Measurements from ENCODE around the gene SPTBN5. TPM values are rescaled to one million over a fixed set of nuclear protein-coding genes. Genes with fewer than 3 reads are reported as not detected.

The SPTBN5 gene
- total and polyA plus RNA-seq, 2 donors (not counting 1 experiment from before 2014, with no cell fraction given), result 0.55 to 1.4 TPM

GRCh38 chr15:41825145-41825544 is 68.7 kb downstream of the SPTBN5 start:
- no peaks in the 10 kb centered on the region for H3K9me3 Mint-ChIP-seq (ENCODE audit: insufficient read depth)
- Histone ChIP-seq H3K9me3 (ENCODE audit: control extremely low read depth in 1 of 3, control insufficient read depth in 2 of 3, insufficient read depth in 1 of 3, low read length in 2 of 3) (no peaks in the 10 kb centered on the region), H3K4me3 (ENCODE audit: control extremely low read depth in 1 of 5, extremely low read depth in 1 of 5, insufficient read depth in 1 of 5, low read depth in 2 of 5, low read length in 4 of 5) (no peak overlapping the region), H3K4me1 (ENCODE audit: control insufficient read depth in 2 of 2, insufficient read depth in 2 of 2, low read length in 2 of 2) (peaks cover 9 to 17% of the 10 kb centered on the region in 2 donors), H4K20me1 (ENCODE audit: control insufficient read depth, insufficient read depth, low read length, poor library complexity, severe bottlenecking) (peaks cover 4% of the 10 kb centered on the region), H3K79me2 (ENCODE audit: control insufficient read depth, insufficient read depth, low read length) (peaks cover 9% of the 10 kb centered on the region), H3K4me2 (replicated peaks; ENCODE audit: low read depth, low read length, poor library complexity, severe bottlenecking) (no peak overlapping the region), H3K27ac (ENCODE audit: low read length in 2 of 2) (no peak overlapping the region), H3K9ac (ENCODE audit: low read length) (no peak overlapping the region), H3K36me3 (replicated peaks in 1 of 2; ENCODE audit: control extremely low read depth in 1 of 2, control insufficient read depth in 1 of 2, extremely low read depth in 1 of 2, insufficient read depth in 2 of 2, low read length in 1 of 2) (peaks cover 0 to 13% of the 10 kb centered on the region in 2 experiments), H3K27me3 (replicated peaks in 1 of 4; ENCODE audit: control extremely low read depth in 1 of 4, control insufficient read depth in 3 of 4, insufficient read depth in 4 of 4, low read length in 3 of 4) (no peaks in the 10 kb centered on the region), H2AFZ (ENCODE audit: insufficient read depth, low read depth, low read length, poor library complexity, severe bottlenecking) (no peak overlapping the region)
- intact Hi-C loops (cut with micrococcal nuclease), result loop anchor here (5.0 kb wide), 2 partner anchors 283 to 447 kb away; partner anchors contain the start of genes GANC, RPAP1 and TMEM87A
- ChIA-PET POLR2A (no interaction called here), CTCF (interaction anchor here (2.6 kb wide), 1 partner anchor 14 kb away, joined by 23 read pairs; no protein-coding TSS in a partner anchor)
- no peaks in the 10 kb centered on the region for H3K27me3 Mint-ChIP-seq
- WGBS (ENCODE audit: insufficient coverage), result 98% methylated on average over 10 of the region's 10 CpGs
- H3K4me3 Mint-ChIP-seq, result no peak overlapping the region
- DNase-seq, result no peak
- TF ChIP-seq EZH2 (IDR thresholded peaks at IDR 0.05; ENCODE audit: borderline replicate concordance, insufficient read depth, low read depth, low read length, poor library complexity, severe bottlenecking) (no peak), CTCF (IDR thresholded peaks at IDR 0.05) (no peak)
- no peak overlapping the region for H3K27ac Mint-ChIP-seq
- no peak for ATAC-seq (ENCODE audit: low read depth)
- peaks cover 14% of the 10 kb centered on the region for H3K4me1 Mint-ChIP-seq

DNA sequence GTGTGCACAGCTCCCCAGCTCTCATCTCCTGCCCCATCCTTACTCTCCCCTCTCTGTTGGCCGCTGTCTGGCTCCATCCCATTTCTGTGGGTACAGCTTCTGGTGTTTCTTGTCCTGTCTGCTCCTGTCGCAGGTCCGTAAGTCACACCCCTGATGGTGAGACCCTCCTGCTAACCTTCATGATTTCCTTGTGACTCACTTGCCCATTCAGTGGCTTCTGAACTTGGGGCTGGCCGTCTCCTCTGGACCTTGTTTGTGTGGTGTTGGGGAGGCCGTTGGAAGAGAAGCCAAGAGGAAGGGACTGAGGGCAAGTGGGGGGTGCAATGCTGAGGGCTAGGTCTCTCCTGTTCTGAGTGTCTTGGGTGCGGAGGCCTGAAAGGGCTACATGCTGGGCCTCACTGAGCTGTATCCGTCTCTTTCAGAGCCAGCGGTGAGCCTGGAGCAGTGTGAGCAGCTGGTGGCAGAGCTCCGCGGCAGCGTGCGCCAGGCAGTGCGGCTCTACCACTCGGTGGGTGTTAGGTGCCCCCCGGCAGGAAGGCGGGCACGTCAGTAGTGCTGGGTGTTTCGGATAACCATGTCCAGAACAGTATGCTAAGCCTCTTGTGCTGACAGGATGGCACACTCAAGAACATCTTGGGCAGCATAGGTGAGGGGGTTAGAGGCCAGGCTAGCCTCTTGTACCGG is 69.6 kb downstream of the SPTBN5 start:
- Mint-ChIP-seq H3K27ac (no peak overlapping the region), H3K4me3 (no peak overlapping the region), H3K9me3 (ENCODE audit: insufficient read depth) (no peaks in the 10 kb centered on the region), H3K4me1 (peaks cover 14% of the 10 kb centered on the region), H3K27me3 (no peaks in the 10 kb centered on the region)
- TF ChIP-seq CTCF (IDR thresholded peaks at IDR 0.05) (no peak), EZH2 (IDR thresholded peaks at IDR 0.05; ENCODE audit: borderline replicate concordance, insufficient read depth, low read depth, low read length, poor library complexity, severe bottlenecking) (no peak)
- POLR2A ChIA-PET, result no interaction called here
- CTCF ChIA-PET, result interaction anchor here (0.5 to 2.0 kb wide), 2 partner anchors 13 to 680 kb away, joined by 3 to 9 read pairs; no protein-coding TSS in a partner anchor
- H3K36me3 ChIP-seq (replicated peaks in 1 of 2; ENCODE audit: control extremely low read depth in 1 of 2, control insufficient read depth in 1 of 2, extremely low read depth in 1 of 2, insufficient read depth in 2 of 2, low read length in 1 of 2), result peaks cover 0 to 15% of the 10 kb centered on the region in 2 experiments
- no peaks in the 10 kb centered on the region for H3K9me3 ChIP-seq (ENCODE audit: control extremely low read depth in 1 of 3, control insufficient read depth in 2 of 3, insufficient read depth in 1 of 3, low read length in 2 of 3)
- H3K9ac ChIP-seq (ENCODE audit: low read length), result no peak overlapping the region
- no peak overlapping the region for H3K27ac ChIP-seq (ENCODE audit: low read length in 2 of 2)
- intact Hi-C loops (cut with micrococcal nuclease), result no loop called here
- no peak overlapping the region for H2AFZ ChIP-seq (ENCODE audit: insufficient read depth, low read depth, low read length, poor library complexity, severe bottlenecking)
- no peak overlapping the region for H3K4me2 ChIP-seq (replicated peaks; ENCODE audit: low read depth, low read length, poor library complexity, severe bottlenecking)
- 98% methylated on average over 18 of the region's 19 CpGs for WGBS (ENCODE audit: insufficient coverage)
- H3K27me3 ChIP-seq (replicated peaks in 1 of 4; ENCODE audit: control extremely low read depth in 1 of 4, control insufficient read depth in 3 of 4, insufficient read depth in 4 of 4, low read length in 3 of 4), result no peaks in the 10 kb centered on the region
- H3K79me2 ChIP-seq (ENCODE audit: control insufficient read depth, insufficient read depth, low read length), result no peaks in the 10 kb centered on the region
- H3K4me3 ChIP-seq (ENCODE audit: control extremely low read depth in 1 of 5, extremely low read depth in 1 of 5, insufficient read depth in 1 of 5, low read depth in 2 of 5, low read length in 4 of 5), result no peak overlapping the region
- DNase-seq (no peak), ATAC-seq (ENCODE audit: low read depth) (no peak)
- no peaks in the 10 kb centered on the region for H4K20me1 ChIP-seq (ENCODE audit: control insufficient read depth, insufficient read depth, low read length, poor library complexity, severe bottlenecking)
- peaks cover 9 to 15% of the 10 kb centered on the region in 2 donors for H3K4me1 ChIP-seq (ENCODE audit: control insufficient read depth in 2 of 2, insufficient read depth in 2 of 2, low read length in 2 of 2)

All from B cell (primary cell).